MV-4-11 (cell line): ENCODE results near the gene PTPN21.

Source experiments
- DNase-seq: peaks from one replicate; lab custom pipeline; 2025; lab: John Stamatoyannopoulos, UW

Gene PTPN21

DNA sequence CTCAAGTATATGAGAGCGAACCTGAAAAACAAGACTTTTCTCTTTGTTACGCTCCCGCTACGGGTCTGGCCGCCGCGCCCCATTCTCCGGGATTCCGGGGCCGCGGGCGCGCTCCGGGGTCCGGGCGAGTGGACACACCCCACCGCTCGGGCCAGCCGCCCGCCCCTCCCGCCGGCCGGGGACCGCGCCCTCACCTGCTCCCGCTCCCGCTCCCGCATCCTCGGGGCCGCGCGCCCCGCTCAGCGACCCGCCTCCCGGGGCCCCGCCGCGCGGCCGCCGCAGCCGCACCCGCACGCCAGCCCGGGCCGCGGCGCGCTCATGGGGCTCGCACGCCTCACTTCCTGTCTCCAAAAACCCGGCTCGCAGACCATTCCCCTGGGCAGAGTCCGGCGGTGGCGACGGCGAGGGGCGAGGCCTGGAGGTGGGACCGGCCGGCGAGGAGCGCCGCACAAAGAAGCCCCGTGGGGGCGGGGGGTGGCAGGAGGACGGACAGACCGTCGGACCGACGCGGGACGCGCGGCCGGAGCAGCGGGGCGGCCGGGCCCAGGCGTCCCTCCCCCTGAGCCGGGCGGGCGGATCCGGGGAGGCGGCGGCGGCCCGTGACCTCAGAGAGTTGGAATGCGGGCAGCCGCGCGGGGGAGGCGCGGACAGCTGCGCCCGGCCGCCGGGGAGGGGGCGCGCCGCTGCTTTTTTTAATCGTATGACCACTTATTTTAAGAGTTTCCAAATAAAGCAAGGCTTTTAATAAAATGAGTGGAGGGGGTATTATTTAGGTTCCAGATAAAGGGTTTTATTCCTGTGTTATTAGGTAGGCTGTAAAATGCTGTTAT, at the start of gene PTPN21:
Gene PTPN21 (minus strand): TSS at position 551 of the 830 bp plus-strand sequence. CDS start 4,590 bp downstream, outside the sequence.
- no peak for DNase-seq

DNA sequence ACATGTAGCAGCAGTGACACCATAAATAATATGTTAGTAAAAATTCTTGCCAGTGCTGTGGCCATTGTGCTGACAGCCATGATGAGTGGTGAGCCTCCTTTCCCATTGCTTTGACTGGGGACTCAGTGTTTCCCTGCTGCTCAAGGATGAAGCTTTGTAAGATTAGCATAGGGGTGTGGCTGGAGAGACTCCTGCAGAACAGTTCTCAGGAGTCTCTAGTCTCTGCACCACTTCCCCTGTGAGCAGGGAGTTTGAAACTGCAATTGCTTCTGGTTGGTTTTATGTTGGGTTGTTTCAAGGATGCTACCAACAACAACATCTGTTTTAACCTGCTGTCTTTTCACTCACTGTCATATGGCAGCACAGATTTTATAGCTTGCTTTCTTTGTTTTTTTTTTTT, 49.4 kb upstream of the PTPN21 start:
- DNase-seq: no peak

DNA sequence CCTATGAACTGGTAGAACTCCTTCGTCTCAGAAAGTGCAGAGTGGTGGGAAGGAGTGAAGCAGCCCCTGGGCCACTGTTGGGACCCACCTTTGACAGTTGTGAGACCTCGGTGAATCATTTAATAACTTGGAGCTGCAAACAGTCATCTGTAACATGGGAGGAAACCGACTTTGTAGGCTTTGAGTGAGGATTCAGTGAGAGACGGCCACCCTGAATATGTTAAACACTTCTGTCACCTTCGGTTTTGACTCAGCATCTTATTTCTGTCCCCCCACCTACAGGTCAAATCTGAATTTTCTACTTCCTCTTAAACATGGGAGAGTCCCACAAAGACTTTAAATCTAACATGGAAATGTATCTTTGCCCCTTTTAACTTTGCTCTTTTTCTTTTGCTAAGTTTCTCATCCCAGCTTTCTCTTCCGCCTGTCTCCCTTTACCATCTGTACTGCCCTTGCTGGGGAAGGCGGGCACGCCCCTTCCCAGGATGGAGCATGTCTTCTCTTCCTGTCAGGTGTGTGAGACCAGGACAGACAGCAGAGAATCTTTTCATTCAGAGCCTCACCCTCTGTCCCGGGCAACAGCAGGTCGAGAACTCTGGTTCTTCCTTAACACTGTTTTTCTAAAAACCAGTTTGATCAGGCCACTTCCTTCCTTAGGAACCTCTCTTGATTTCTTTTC, 45.1 kb upstream of the PTPN21 start:
- DNase-seq: no peak

DNA sequence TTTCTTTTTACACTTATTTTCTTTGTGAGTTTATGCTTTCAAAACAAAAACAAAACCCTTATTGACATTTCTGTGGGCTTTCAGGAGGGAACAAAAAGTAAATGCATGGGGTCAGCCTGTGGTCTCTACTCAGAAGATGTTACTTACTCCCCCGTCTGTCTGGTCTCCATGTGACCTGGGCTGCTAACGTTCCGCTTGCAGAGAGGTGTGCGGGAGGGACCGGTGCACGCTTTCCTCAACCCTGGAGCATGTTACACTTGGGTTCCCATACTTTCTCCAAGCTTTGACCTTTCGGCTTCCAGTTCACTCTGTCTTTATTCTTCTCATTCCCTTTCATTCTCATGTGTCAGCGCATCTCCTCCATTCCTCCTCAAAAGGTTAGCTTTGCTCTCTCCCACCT, 44.5 kb upstream of the PTPN21 start:
- no peak for DNase-seq

DNA sequence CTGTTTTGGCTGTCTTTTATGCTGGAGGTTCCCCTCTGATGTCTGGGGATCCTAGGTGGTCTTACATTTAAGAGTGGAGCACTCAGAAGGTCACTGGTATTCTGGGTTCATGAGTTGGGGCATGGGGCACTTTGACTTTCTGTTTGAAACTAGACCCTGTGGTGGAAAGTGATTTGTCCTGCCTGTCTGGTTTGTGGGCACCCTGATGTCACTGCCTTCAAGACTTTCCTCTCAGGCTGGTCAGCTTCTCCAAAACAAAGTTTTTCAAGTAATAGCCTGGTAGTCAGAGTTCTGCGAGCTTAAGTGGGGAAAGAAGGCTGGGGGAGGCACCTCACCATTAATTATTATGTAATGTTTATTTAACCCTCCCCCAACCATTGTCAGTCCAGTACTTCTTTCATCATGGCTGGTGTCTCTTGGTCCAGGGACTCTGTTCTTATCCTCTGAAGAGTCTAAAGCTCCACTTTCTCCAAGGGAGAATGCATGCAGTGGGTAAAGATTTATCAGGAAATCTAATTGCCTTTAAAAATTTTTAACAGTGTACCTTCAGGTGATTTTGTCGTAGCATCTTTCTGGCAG, 43.4 kb upstream of the PTPN21 start:
- DNase-seq: no peak

DNA sequence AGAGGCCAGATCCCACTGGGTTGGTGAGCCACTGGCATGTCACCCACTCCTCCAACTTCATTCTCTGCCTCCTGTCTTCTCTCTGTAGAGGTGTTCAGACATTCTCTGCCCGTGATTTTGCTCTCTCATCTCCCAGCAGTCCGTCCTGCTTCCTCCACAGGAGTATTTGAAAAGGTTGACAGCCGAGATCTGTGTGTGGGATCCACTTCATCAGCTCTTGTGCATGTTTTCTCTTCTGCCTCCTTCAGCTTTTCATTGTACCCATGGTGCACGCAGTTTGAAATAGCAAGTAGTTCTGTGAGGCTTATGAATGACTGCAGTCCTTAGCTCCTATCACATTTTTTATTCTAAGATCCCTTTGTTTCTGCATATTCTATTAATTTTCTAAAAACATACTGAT, 42.8 kb upstream of the PTPN21 start:
- DNase-seq: no peak

DNA sequence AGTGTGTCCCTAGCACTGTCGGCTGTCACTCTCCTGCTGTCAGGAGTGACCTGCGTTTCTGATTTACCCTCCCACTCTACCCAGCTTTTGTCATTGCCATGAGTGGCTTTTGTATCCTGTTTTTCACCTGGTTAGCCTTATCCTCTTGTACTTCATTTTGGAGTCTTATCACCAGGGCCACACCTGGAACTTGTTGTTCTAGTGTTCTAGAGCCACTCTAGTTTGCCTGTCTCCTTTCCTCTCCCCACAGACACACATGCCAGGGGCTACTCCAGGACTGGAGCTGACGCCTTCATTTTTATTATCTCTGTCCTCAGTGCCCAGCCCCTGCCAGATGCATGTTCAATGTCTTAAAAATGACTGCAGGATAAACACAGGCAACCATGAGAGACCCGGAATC, 42.2 kb upstream of the PTPN21 start:
- DNase-seq: no peak

DNA sequence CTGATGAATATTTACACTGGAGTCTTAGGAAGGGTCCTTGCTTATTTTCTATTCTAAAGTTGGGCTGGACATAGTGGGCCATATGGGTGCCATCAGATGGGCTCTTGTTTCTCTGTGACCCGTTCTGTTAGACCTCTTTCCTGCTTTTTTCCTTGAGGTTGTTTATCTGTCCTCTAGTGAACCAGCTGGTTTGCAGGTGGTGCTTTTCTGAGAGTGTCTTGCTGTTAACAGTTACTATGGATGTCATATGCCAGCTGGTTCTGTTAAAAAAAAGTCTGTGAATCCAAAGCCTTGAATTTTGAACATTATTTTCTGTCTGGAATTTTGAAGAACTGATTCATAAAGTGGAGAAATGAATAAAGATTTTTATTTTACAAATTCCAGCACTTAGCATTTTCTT, 37.2 kb upstream of the PTPN21 start:
- DNase-seq: no peak

DNA sequence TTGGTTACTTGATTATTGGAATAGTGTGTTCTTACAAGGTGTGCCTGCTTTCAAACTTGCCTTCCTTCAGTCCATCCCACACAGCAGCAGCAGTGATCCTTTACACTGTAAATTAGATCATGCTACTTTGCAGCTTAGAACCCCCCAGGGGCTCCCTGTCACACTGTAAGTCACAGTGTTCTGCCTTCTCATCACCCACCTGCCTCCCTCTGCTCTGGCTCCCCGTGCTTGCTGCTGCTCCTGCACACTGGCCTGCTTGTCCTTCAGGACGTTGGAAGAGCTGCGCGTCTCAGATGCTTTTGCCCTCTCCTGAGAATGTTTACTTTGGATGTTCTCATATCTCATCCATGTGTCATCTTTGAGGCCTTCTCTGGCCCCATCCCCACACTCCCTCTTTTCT, 35.4 kb upstream of the PTPN21 start:
- DNase-seq: no peak

DNA sequence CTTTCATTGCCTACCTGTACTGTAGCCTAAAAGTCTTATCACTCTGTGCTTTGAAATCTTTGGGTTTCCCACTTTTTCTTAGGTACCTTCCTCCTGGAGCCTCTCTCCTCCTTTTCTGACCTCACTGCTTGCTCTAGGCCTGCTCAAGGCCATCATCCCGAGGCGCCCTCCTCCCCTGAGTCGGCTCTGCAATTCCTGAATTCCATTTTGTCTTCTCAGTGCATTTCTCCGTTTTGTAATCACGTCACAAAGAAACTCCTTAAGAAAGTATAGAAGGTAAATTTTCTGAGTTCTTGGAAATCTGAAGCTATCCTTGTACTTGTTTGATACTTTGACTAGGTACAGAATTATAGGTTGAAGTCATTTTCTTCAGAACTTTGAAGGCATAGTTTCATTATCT, 33.3 kb upstream of the PTPN21 start:
- no peak for DNase-seq

DNA sequence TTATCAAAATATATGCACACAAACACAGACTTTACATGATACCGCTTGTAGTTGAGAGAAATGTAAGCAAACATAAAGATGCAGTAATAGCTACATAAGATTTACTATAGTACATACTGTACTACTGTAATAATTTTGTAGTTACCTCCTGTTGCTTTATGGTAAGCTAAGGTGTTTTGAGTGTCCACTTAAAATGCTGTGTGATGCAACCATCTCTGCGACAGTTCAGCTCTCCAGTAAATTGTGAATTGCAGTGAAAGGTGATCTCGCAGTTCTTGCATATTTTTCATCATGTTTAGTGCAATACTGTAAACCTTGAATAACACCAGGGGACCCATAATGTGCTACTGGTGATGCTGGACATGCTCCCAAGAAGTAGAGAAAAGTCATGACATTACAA, 29.6 kb upstream of the PTPN21 start:
- DNase-seq: no peak

DNA sequence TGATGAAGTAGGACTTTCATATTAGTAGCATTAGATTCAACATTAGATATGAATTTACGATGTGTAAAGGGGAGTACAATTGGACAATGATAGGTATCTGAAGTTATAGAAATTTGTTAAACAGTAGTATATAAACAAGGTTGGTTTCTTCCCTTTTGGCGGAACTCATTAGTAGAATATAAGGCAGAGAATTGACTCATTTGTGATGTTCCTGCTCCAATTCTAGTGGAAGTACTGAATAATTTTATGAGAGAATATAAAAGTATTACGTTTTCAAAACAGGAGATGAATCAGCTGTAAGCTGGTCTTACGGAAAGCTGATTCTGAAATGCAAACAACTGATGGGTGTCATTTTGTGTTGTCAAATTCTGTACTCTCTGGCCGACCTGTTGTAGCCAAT, 21.4 kb upstream of the PTPN21 start:
- no peak for DNase-seq

DNA sequence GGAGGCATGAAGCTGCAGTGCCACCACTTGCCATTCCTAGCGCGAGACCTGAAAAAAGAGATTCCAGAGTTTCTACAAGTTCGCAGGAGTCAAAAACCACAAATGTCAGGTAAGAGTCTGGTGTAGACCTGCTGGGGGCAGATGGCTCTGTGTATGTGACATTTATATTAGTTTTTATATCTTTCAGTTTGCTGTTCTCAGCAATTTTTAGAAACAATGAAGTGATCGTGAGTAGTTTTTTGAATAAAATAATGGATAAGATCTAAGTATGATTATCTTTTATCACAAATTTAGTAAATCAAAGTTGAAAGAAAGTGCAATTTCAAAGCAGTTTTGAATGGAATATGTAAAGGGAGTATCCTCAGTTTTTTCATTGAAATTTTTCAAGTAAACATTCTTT, 17.3 kb upstream of the PTPN21 start:
- DNase-seq: no peak

DNA sequence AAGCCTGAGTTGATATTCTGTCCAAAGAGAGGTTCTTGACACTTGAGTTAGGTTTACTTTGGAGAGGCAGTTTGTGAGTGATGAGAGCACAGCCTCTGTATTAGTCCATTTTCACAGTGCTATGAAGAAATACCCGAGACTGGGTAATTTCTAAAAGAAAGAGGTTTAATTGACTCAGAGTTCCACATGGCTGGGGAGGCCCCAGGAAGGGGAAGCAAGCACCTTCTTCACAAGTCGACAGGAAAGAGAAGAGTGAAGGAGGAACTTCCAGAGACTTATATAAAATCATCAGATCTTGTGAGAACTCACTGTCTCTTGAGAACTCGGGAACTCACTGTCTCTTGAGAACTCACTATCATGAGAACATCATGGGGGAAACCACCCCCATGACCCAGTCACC, 13.4 kb upstream of the PTPN21 start:
- DNase-seq: peak; percentile 17

DNA sequence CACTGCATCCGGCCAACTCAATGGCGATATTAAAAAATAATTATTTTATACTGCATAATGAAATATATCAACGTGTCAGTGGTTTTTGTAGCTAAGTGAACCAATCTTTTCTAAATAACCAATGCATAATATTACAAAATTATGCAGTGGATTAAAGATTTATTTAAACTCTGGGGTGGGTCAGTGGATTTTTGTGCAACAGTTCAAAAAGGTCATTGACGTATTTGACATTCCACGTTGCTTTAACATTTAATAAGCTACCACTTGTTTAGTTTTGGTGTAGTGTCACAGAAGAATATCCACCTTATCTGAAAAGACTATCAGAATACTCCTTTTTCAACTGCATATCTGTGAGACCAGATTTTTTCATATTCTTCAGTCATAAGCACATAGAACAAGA, 10.6 kb upstream of the PTPN21 start:
- DNase-seq: no peak

DNA sequence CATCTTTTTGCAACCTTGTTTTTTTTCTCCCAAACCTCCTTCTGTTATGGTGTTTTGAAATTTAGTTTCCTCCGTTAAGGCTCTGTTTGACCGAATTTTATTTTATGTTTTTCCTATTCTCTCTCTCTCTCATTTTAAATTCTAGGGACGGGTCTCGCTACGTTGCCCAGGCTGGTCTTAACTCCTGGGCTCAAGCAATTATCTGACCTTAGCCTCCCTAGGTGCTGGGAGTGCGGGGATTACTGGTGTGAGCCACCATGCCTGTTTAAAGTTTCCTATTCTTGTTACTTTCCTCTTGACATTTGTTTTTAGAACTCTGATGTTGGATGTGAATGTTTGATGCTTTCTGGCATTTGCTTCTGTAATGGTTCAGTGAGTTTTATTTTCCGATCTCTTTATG, 9.0 kb upstream of the PTPN21 start:
- DNase-seq: no peak

DNA sequence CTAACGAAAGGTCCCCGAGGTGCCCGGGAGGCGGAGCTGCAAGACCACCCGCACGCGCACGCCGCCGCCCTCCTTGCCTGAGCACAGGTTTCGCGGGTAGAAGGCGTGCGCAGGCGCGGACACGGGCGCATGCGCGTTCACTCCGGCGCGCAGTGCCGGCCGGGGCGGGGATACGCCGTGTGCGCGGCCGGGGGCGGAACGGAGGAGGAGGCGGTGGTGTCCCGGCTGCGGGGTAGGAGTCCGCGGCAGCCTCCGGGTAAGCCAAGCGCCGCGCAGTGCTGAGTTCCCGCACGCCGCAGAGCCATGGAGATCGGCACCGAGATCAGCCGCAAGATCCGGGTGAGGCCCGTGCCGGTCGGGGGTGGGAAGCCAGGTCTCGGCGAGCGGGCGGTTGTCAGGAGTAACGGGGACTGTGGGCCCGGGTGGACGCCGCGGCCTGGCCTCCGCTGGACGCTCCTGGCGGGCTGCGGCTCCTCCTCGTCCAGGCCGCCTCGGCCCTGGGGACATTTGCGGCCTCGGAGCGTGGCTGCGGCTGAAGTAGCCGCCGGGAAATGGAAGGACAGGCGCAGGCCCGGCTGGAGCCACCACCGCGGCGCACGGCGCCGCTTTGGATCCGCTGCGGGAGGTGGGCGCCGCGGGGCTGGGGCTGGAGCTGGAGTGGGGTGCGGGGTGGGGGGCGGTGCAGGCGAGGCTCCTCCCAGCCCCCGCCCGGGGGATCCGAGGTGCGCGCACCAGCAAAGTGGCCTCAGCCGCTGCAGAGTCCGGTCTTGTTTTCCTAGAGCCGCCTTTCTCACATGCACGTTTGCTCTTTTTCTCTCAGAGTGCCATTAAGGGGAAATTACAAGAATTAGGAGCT, 8.3 kb upstream of the PTPN21 start, which contains the start of gene ZC3H14:
Gene ZC3H14 (plus strand): TSS at position 207 of the 856 bp plus-strand sequence. CDS start 97 bp downstream, at position 304.
- DNase-seq: peak; percentile 77

DNA sequence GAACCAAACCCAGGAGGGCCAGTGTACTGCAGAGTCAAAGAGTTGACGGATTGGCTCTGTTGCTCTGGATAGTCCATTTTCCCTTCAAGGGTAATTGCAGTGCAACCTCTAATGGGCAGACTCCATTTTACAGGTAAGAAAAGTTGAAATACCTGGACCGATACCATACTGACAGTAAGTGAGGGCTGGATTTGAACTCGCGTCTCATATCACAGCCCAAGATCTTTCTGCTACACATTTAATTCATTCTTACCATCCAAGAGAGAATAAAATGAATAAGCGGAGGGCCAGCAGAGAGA, 7.7 kb upstream of the PTPN21 start:
- no peak for DNase-seq

DNA sequence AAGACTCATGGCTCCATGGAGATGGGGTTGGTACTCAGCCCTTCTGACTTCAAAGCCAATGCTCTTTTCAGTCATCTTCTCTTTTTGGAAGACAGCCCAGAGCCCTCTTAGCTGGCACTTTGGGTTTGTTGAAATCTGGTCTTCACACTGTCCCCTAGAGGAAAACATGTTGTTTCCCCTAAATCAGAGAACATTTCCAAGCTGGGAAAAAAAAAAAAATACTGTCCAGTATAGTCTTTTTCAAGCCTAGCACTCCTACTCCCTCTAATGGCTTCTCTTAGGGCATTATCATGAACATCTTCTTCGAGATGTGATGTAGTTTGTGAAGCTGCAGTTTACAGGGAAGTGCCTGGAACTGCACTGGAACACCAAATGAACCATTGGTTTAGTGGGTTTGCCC, 5.0 kb upstream of the PTPN21 start:
- peak; percentile 55 for DNase-seq

DNA sequence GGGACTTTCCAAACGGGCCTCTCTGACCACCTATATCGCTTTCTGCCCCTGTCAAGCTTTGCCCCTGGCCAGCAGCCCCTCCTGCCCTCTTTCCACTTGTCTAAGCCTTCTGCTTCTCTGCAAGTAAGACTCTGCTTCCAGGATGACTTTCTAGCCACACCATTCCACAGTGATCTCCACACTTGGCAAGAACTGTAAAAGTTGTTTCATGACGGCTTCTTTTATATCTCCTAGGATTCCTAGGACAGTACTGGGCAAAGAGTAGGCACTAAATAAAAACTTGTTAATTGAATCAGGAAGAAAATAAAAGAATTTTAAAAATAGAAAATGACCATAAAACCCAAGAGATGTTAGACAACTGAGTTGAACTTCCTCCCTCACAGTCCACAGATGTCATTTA, 1.8 kb upstream of the PTPN21 start:
- no peak for DNase-seq

DNA sequence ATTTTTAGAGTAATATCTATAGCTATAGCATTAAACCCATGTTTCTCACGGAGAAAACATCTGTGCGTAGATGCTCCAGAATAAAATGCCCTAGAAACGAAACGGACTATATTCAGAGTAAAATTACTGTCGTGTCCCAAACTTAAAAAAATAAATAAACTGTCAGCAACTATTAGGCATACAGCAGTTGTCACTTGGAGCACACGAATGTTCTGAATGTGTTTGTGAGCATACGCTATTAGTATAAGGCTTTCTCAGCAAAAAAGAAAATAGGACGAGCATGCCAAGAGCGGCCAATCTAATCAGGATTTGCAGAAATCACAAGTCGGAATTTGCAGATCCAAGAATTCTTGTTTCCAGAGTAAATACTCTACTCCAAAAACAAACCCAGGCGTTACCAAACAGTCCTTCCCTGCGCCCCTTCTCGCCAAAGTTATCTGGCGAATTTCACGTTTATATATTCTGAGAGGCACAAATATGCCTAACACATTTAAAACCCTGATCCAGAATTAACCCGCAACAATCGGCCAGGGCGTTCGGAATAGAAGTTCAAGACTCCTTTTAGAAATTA, 836 bp downstream of the PTPN21 start:
- DNase-seq: no peak

DNA sequence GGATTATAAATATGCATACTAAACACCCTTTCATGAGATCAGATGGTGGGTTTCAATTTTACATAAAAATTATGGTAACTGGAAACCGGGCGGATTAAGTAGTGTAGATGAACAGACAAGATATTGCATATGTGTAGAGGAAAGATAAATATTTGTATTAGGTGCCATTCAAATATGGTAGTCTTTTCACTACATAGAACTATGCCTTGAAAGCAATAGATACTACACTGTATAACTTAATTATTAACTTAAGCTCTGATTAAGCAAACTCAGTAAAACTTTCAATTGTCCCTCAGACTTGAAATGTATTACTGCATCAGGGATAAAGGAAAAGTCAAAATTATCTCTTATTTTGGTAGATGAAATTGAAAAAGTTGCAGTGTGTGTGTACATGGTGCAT, 1.9 kb downstream of the PTPN21 start:
- DNase-seq: no peak
